Measurements from ENCODE around the gene LRRTM3.

Gene LRRTM3

GRCh38 chr10:66996996-66997395 is 71.2 kb downstream of the LRRTM3 start:
- Histone ChIP-seq H3F3A (ENCODE audit: control insufficient read depth, insufficient read depth) (no peaks in the 10 kb centered on the region), H3K9me3 (ENCODE audit: control insufficient read depth, insufficient read depth, low read length) (no peaks in the 10 kb centered on the region), H3K4me3 (ENCODE audit: low read length) (no peak overlapping the region), H3K27me3 (ENCODE audit: control insufficient read depth, low read length) (no peaks in the 10 kb centered on the region), H3K36me3 (ENCODE audit: control insufficient read depth, low read length) (no peaks in the 10 kb centered on the region), H4K20me1 (ENCODE audit: control insufficient read depth, insufficient read depth, low read depth, low read length) (no peaks in the 10 kb centered on the region), H3K9me2 (replicated peaks; ENCODE audit: control insufficient read depth, low read length) (no peaks in the 10 kb centered on the region), H3K4me1 (ENCODE audit: control insufficient read depth, low read length) (no peaks in the 10 kb centered on the region), H3K4me2 (ENCODE audit: low read length) (no peak overlapping the region), H3K27ac (ENCODE audit: low read depth, low read length) (no peak overlapping the region), H3K79me2 (ENCODE audit: control insufficient read depth, low read length) (no peaks in the 10 kb centered on the region)
- TF ChIP-seq, protein P1, sequence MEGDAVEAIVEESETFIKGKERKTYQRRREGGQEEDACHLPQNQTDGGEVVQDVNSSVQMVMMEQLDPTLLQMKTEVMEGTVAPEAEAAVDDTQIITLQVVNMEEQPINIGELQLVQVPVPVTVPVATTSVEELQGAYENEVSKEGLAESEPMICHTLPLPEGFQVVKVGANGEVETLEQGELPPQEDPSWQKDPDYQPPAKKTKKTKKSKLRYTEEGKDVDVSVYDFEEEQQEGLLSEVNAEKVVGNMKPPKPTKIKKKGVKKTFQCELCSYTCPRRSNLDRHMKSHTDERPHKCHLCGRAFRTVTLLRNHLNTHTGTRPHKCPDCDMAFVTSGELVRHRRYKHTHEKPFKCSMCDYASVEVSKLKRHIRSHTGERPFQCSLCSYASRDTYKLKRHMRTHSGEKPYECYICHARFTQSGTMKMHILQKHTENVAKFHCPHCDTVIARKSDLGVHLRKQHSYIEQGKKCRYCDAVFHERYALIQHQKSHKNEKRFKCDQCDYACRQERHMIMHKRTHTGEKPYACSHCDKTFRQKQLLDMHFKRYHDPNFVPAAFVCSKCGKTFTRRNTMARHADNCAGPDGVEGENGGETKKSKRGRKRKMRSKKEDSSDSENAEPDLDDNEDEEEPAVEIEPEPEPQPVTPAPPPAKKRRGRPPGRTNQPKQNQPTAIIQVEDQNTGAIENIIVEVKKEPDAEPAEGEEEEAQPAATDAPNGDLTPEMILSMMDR (IDR thresholded peaks at IDR 0.05; ENCODE audit: low read depth, low read length, poor library complexity, severe bottlenecking), result no peak
- TF ChIP-seq EZH2phosphoT487 (IDR thresholded peaks at IDR 0.05; ENCODE audit: borderline replicate concordance, low read length), result no peak

DNA sequence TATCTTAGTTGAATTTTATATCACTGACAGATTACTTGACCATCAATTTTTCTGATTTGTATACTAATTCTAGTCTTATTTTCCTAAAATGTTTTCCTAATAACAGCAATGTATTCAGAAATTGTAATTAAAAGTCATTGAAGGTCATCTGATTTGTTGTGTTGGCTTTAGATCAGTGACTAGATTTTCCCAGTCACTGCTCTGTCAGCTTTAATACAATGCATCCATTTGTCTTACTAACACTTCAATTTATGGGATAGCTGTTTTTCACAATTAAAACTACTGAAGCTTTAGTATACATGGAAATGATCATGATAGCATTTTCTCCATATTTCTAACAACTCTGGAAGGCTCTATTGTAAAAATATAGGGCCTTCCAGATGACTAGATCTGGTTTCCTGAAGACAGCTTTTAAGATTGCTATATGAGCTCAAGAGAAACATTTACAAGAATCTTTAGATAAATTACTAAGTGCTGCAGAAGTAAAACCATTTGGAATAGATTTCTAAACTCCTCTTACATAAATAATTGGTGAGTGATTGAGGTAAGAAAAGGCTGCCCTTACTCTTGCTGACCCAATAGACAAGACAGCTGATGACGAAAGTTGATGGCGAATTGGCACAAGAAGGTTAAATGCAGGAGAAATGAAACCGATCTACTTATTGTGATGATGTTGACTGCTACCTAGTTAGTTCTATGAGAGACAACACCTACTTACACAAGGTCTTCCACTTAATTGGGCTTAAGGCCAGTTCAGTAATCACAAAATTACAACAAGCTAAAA is 74.1 kb downstream of the LRRTM3 start:
- no peaks in the 10 kb centered on the region for H3K9me2 ChIP-seq (replicated peaks; ENCODE audit: control insufficient read depth, low read length)
- H3K27ac ChIP-seq (ENCODE audit: low read depth, low read length), result no peak overlapping the region
- TF ChIP-seq, protein P1 (IDR thresholded peaks at IDR 0.05; ENCODE audit: low read depth, low read length, poor library complexity, severe bottlenecking), result no peak

GRCh38 chr10:67004690-67005089 is 78.9 kb downstream of the LRRTM3 start:
- H3K27ac ChIP-seq (ENCODE audit: low read depth, low read length), result no peak overlapping the region
- no peaks in the 10 kb centered on the region for H3K9me2 ChIP-seq (replicated peaks; ENCODE audit: control insufficient read depth, low read length)
- no peak for TF ChIP-seq EZH2phosphoT487 (IDR thresholded peaks at IDR 0.05; ENCODE audit: borderline replicate concordance, low read length)
- H3K27me3 ChIP-seq (ENCODE audit: control insufficient read depth, low read length), result no peaks in the 10 kb centered on the region
- H3K79me2 ChIP-seq (ENCODE audit: control insufficient read depth, low read length), result no peaks in the 10 kb centered on the region
- H3K9me3 ChIP-seq (ENCODE audit: control insufficient read depth, insufficient read depth, low read length), result no peaks in the 10 kb centered on the region
- no peaks in the 10 kb centered on the region for H3F3A ChIP-seq (ENCODE audit: control insufficient read depth, insufficient read depth)
- no peaks in the 10 kb centered on the region for H3K36me3 ChIP-seq (ENCODE audit: control insufficient read depth, low read length)
- no peak overlapping the region for H3K4me3 ChIP-seq (ENCODE audit: low read length)
- no peaks in the 10 kb centered on the region for H3K4me1 ChIP-seq (ENCODE audit: control insufficient read depth, low read length)
- no peak overlapping the region for H3K4me2 ChIP-seq (ENCODE audit: low read length)
- no peaks in the 10 kb centered on the region for H4K20me1 ChIP-seq (ENCODE audit: control insufficient read depth, insufficient read depth, low read depth, low read length)

More for the DNA sequence above, 74.1 kb downstream of the LRRTM3 start:
- Histone ChIP-seq H3K4me1 (ENCODE audit: control insufficient read depth, low read length) (no peaks in the 10 kb centered on the region), H3K36me3 (ENCODE audit: control insufficient read depth, low read length) (no peaks in the 10 kb centered on the region), H3F3A (ENCODE audit: control insufficient read depth, insufficient read depth) (no peaks in the 10 kb centered on the region), H3K4me3 (ENCODE audit: low read length) (no peak overlapping the region), H3K27me3 (ENCODE audit: control insufficient read depth, low read length) (no peaks in the 10 kb centered on the region), H3K4me2 (ENCODE audit: low read length) (no peak overlapping the region), H3K79me2 (ENCODE audit: control insufficient read depth, low read length) (no peaks in the 10 kb centered on the region), H4K20me1 (ENCODE audit: control insufficient read depth, insufficient read depth, low read depth, low read length) (no peaks in the 10 kb centered on the region), H3K9me3 (ENCODE audit: control insufficient read depth, insufficient read depth, low read length) (no peaks in the 10 kb centered on the region)

GRCh38 chr10:67005981-67006380 is 80.1 kb downstream of the LRRTM3 start:
- TF ChIP-seq, protein P1 (IDR thresholded peaks at IDR 0.05; ENCODE audit: low read depth, low read length, poor library complexity, severe bottlenecking), result no peak
- no peak for TF ChIP-seq EZH2phosphoT487 (IDR thresholded peaks at IDR 0.05; ENCODE audit: borderline replicate concordance, low read length)
- H3K79me2 ChIP-seq (ENCODE audit: control insufficient read depth, low read length), result no peaks in the 10 kb centered on the region
- no peaks in the 10 kb centered on the region for H3K36me3 ChIP-seq (ENCODE audit: control insufficient read depth, low read length)
- H3K9me3 ChIP-seq (ENCODE audit: control insufficient read depth, insufficient read depth, low read length), result no peaks in the 10 kb centered on the region
- no peak overlapping the region for H3K4me2 ChIP-seq (ENCODE audit: low read length)
- no peaks in the 10 kb centered on the region for H3K27me3 ChIP-seq (ENCODE audit: control insufficient read depth, low read length)
- no peaks in the 10 kb centered on the region for H3K9me2 ChIP-seq (replicated peaks; ENCODE audit: control insufficient read depth, low read length)
- H3K4me3 ChIP-seq (ENCODE audit: low read length), result no peak overlapping the region
- H3K4me1 ChIP-seq (ENCODE audit: control insufficient read depth, low read length), result no peaks in the 10 kb centered on the region
- H4K20me1 ChIP-seq (ENCODE audit: control insufficient read depth, insufficient read depth, low read depth, low read length), result no peaks in the 10 kb centered on the region
- no peak overlapping the region for H3K27ac ChIP-seq (ENCODE audit: low read depth, low read length)
- H3F3A ChIP-seq (ENCODE audit: control insufficient read depth, insufficient read depth), result no peaks in the 10 kb centered on the region
